HEK293 (cell line): ENCODE data around the gene LAT.

Experiments used
- CTCF ChIA-PET: fragments of 350-600 bp; formaldehyde crosslinking; extraction: SDS; loops from one replicate; lab custom pipeline; 2021; ENCODE audit warnings: antibody characterized with exemption; lab: Yijun Ruan, JAX
- POLR2A ChIA-PET: fragments of 300-600 bp; formaldehyde crosslinking; extraction: SDS; loops from one replicate; lab custom pipeline; 2020; ENCODE audit warnings: antibody characterized with exemption, inconsistent platforms; lab: Yijun Ruan, JAX
- H3K27ac ChIP-seq: fragments of 200-500 bp; sonication (Bioruptor generic); 2 replicates; pipeline ENCODE4 v1.5.1; 2014; ENCODE audit warnings: low read depth, low read length, control low read depth, inconsistent platforms; ENCODE audit errors: extremely low read depth
- H3K36me3 ChIP-seq, 2 experiments: fragments of 200-500 bp in 1 of 2; sonication (Bioruptor generic) in 1 of 2; 1 replicate in 1 of 2; 2 replicates in 1 of 2; pipeline ENCODE4 v1.5.1; 2014 to 2017; ENCODE audit warnings: inconsistent platforms in 2 of 2, low read length in 2 of 2; ENCODE audit not compliant: control insufficient read depth in 2 of 2, insufficient read depth in 1 of 2
- H3K4me1 ChIP-seq: fragments of 200-500 bp; sonication (Bioruptor generic); 2 replicates; pipeline ENCODE4 v1.5.1; 2014; ENCODE audit warnings: mild to moderate bottlenecking, low read length, inconsistent platforms; ENCODE audit not compliant: control insufficient read depth, insufficient read depth
- H3K4me3 ChIP-seq: 2 replicates; pipeline ENCODE4 v1.5.1; 2011; ENCODE audit warnings: low read depth, mild to moderate bottlenecking, control low read depth, low read length, moderate library complexity
- H3K9me3 ChIP-seq: fragments of 200-500 bp; sonication (Bioruptor generic); 2 replicates; pipeline ENCODE4 v1.5.1; 2014; ENCODE audit warnings: low read depth, low read length, inconsistent platforms; ENCODE audit not compliant: control insufficient read depth, insufficient read depth
- CTCF ChIP-seq: fragments of 450-650 bp; formaldehyde crosslinking; IDR thresholded peaks from 2 replicates; pipeline ENCODE4 v1.5.1; 2016; ENCODE audit warnings: missing biosample characterization, missing genetic modification characterization
- GLI4 ChIP-seq: fragments of 450-650 bp; formaldehyde crosslinking; IDR thresholded peaks from 2 replicates; pipeline ENCODE4 v1.5.1; 2016; ENCODE audit warnings: missing biosample characterization, missing genetic modification characterization
- GLIS1 ChIP-seq: fragments of 450-650 bp; formaldehyde crosslinking; IDR thresholded peaks from 2 replicates; pipeline ENCODE4 v1.5.1; 2016; ENCODE audit warnings: missing biosample characterization, missing genetic modification characterization
- GLIS2 ChIP-seq: fragments of 450-650 bp; formaldehyde crosslinking; IDR thresholded peaks from 2 replicates; pipeline ENCODE4 v1.5.1; 2016; ENCODE audit warnings: missing biosample characterization, missing genetic modification characterization
- KLF17 ChIP-seq: fragments of 450-650 bp; formaldehyde crosslinking; IDR thresholded peaks from 2 replicates; pipeline ENCODE4 v1.5.1; 2016; ENCODE audit warnings: missing biosample characterization, missing genetic modification characterization
- KLF7 ChIP-seq: fragments of 450-650 bp; formaldehyde crosslinking; IDR thresholded peaks from 2 replicates; pipeline ENCODE4 v1.5.1; 2016; ENCODE audit warnings: missing biosample characterization, missing genetic modification characterization, borderline replicate concordance
- MZF1 ChIP-seq: fragments of 450-650 bp; formaldehyde crosslinking; IDR thresholded peaks from 2 replicates; pipeline ENCODE4 v1.5.1; 2017; ENCODE audit warnings: missing biosample characterization, missing genetic modification characterization, borderline replicate concordance
- SETDB1 ChIP-seq: IDR thresholded peaks from one replicate; pipeline ENCODE4 v1.6.1; 2017; ENCODE audit warnings: mild to moderate bottlenecking, low read length, moderate library complexity, mixed read lengths; ENCODE audit not compliant: insufficient read length
- ZEB2 ChIP-seq: fragments of 450-650 bp; formaldehyde crosslinking; IDR thresholded peaks from 2 replicates; pipeline ENCODE4 v1.5.1; 2016; ENCODE audit warnings: missing biosample characterization, missing genetic modification characterization
- ZNF112 ChIP-seq: fragments of 450-650 bp; formaldehyde crosslinking; IDR thresholded peaks from 2 replicates; pipeline ENCODE4 v1.5.0; 2017; ENCODE audit warnings: missing biosample characterization, missing genetic modification characterization
- ZNF146 ChIP-seq: fragments of 450-650 bp; formaldehyde crosslinking; IDR thresholded peaks from 2 replicates; pipeline ENCODE4 v1.5.1; 2016; ENCODE audit warnings: missing biosample characterization, missing genetic modification characterization
- ZNF16 ChIP-seq: fragments of 450-650 bp; formaldehyde crosslinking; IDR thresholded peaks from 2 replicates; pipeline ENCODE4 v1.5.1; 2016; ENCODE audit warnings: low read depth, missing biosample characterization, missing genetic modification characterization
- ZNF184 ChIP-seq: fragments of 450-650 bp; IDR thresholded peaks from 2 replicates; pipeline ENCODE4 v1.5.1; 2018; ENCODE audit warnings: missing biosample characterization, mild to moderate bottlenecking, missing genetic modification characterization
- ZNF311 ChIP-seq: fragments of 450-650 bp; formaldehyde crosslinking; IDR thresholded peaks from 2 replicates; pipeline ENCODE4 v1.5.1; 2017; ENCODE audit warnings: missing biosample characterization, missing genetic modification characterization, borderline replicate concordance
- ZNF529 ChIP-seq: fragments of 450-650 bp; formaldehyde crosslinking; IDR thresholded peaks from 2 replicates; pipeline ENCODE4 v1.5.1; 2017; ENCODE audit warnings: missing genetic modification characterization, missing biosample characterization; ENCODE audit not compliant: insufficient replicate concordance
- ZNF544 ChIP-seq: fragments of 450-650 bp; formaldehyde crosslinking; IDR thresholded peaks from 2 replicates; pipeline ENCODE4 v1.5.0; 2017; ENCODE audit warnings: missing biosample characterization, missing genetic modification characterization
- ZNF654 ChIP-seq: fragments of 450-650 bp; formaldehyde crosslinking; IDR thresholded peaks from 2 replicates; pipeline ENCODE4 v1.5.1; 2016; ENCODE audit warnings: low read depth, missing biosample characterization, missing genetic modification characterization
- ZNF660 ChIP-seq: fragments of 450-650 bp; IDR thresholded peaks from 2 replicates; pipeline ENCODE4 v1.5.1; 2018; ENCODE audit warnings: missing biosample characterization, mild to moderate bottlenecking, missing genetic modification characterization
- ZNF76 ChIP-seq: fragments of 450-650 bp; formaldehyde crosslinking; IDR thresholded peaks from 2 replicates; pipeline ENCODE4; 2016; ENCODE audit warnings: low read depth, missing biosample characterization, missing genetic modification characterization, borderline replicate concordance
- ZNF792 ChIP-seq: fragments of 450-650 bp; formaldehyde crosslinking; IDR thresholded peaks from 2 replicates; pipeline ENCODE4 v1.5.1; 2016; ENCODE audit warnings: missing biosample characterization, missing genetic modification characterization
- ZSCAN23 ChIP-seq: fragments of 450-650 bp; formaldehyde crosslinking; IDR thresholded peaks from 2 replicates; pipeline ENCODE4 v1.5.1; 2016; ENCODE audit warnings: missing biosample characterization, missing genetic modification characterization
- ZXDB ChIP-seq: fragments of 450-650 bp; formaldehyde crosslinking; IDR thresholded peaks from 2 replicates; pipeline ENCODE4 v1.5.1; 2016; ENCODE audit warnings: missing biosample characterization, missing genetic modification characterization
- TF ChIP-seq, protein P1 (sequence below): fragments of 450-650 bp; formaldehyde crosslinking; IDR thresholded peaks from 2 replicates; pipeline ENCODE4 v1.5.1; 2016; ENCODE audit warnings: missing biosample characterization, missing genetic modification characterization
- TF ChIP-seq, protein P2 (sequence below): fragments of 450-650 bp; formaldehyde crosslinking; IDR thresholded peaks from 2 replicates; pipeline ENCODE4 v1.5.1; 2017; ENCODE audit warnings: missing biosample characterization, mild to moderate bottlenecking, missing genetic modification characterization, moderate library complexity
- TF ChIP-seq, protein P3 (sequence below): fragments of 450-650 bp; formaldehyde crosslinking; IDR thresholded peaks from 2 replicates; pipeline ENCODE4 v1.5.1; 2016; ENCODE audit warnings: missing biosample characterization, missing genetic modification characterization, low read depth
- TF ChIP-seq, protein P4 (sequence below): fragments of 450-650 bp; formaldehyde crosslinking; IDR thresholded peaks from 2 replicates; pipeline ENCODE4 v1.5.1; 2016; ENCODE audit warnings: missing biosample characterization, missing genetic modification characterization

The LAT gene

GRCh38 chr16:28975158-28975599 lies 9.7 kb upstream of the LAT start (continued):
- TF ChIP-seq, protein P1, sequence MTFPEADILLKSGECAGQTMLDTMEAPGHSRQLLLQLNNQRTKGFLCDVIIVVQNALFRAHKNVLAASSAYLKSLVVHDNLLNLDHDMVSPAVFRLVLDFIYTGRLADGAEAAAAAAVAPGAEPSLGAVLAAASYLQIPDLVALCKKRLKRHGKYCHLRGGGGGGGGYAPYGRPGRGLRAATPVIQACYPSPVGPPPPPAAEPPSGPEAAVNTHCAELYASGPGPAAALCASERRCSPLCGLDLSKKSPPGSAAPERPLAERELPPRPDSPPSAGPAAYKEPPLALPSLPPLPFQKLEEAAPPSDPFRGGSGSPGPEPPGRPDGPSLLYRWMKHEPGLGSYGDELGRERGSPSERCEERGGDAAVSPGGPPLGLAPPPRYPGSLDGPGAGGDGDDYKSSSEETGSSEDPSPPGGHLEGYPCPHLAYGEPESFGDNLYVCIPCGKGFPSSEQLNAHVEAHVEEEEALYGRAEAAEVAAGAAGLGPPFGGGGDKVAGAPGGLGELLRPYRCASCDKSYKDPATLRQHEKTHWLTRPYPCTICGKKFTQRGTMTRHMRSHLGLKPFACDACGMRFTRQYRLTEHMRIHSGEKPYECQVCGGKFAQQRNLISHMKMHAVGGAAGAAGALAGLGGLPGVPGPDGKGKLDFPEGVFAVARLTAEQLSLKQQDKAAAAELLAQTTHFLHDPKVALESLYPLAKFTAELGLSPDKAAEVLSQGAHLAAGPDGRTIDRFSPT (tag by site-specific recombination), result no peak
- TF ChIP-seq, protein P2, sequence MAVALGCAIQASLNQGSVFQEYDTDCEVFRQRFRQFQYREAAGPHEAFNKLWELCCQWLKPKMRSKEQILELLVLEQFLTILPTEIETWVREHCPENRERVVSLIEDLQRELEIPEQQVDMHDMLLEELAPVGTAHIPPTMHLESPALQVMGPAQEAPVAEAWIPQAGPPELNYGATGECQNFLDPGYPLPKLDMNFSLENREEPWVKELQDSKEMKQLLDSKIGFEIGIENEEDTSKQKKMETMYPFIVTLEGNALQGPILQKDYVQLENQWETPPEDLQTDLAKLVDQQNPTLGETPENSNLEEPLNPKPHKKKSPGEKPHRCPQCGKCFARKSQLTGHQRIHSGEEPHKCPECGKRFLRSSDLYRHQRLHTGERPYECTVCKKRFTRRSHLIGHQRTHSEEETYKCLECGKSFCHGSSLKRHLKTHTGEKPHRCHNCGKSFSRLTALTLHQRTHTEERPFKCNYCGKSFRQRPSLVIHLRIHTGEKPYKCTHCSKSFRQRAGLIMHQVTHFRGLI (tag by site-specific recombination), result no peak
- TF ChIP-seq GLIS1 (tag by site-specific recombination) (no peak), ZNF112 (tag by site-specific recombination) (no peak)

GRCh38 chr16:28977703-28978662 lies 6.9 kb upstream of the LAT start:
- ChIA-PET POLR2A (no interaction called here), CTCF (interaction anchor here (0.6 to 2.0 kb wide), 11 partner anchors 9 to 860 kb away, joined by 3 to 9 read pairs (median 3); no protein-coding TSS in a partner anchor)
- Histone ChIP-seq H3K36me3 (peaks cover 0 to 49% of the 10 kb centered on the region in 2 experiments; a peak in 1 of 3 replicates), H3K4me3 (no peak overlapping the region), H3K9me3 (no peaks in the 10 kb centered on the region), H3K4me1 (no peaks in the 10 kb centered on the region), H3K27ac (no peak overlapping the region)
- TF ChIP-seq ZXDB (no peak), ZNF16 (tag by site-specific recombination) (no peak), GLIS2 (tag by site-specific recombination) (no peak), MZF1 (tag by site-specific recombination) (no peak), KLF7 (tag by site-specific recombination) (no peak), GLI4 (no peak), KLF17 (tag by site-specific recombination) (no peak), ZNF529 (tag by site-specific recombination) (no peak), ZSCAN23 (tag by site-specific recombination) (no peak), ZNF146 (tag by site-specific recombination) (no peak), CTCF (tag by site-specific recombination) (peak; percentile 33; the same call in 1 of the 2 replicates), ZNF311 (no peak), ZNF544 (tag by site-specific recombination) (no peak), ZNF660 (tag by site-specific recombination) (no peak), SETDB1 (no peak), ZNF76 (tag by site-specific recombination) (0 out of 2 replicates have a peak, but pooled peaks have one; percentile 21), ZEB2 (tag by site-specific recombination) (peak; percentile 58; the same call in 1 of the 2 replicates), ZNF792 (tag by site-specific recombination) (no peak), ZNF654 (tag by site-specific recombination) (peak; percentile 31; the same call in 1 of the 2 replicates), ZNF184 (no peak)
- TF ChIP-seq, protein P3, sequence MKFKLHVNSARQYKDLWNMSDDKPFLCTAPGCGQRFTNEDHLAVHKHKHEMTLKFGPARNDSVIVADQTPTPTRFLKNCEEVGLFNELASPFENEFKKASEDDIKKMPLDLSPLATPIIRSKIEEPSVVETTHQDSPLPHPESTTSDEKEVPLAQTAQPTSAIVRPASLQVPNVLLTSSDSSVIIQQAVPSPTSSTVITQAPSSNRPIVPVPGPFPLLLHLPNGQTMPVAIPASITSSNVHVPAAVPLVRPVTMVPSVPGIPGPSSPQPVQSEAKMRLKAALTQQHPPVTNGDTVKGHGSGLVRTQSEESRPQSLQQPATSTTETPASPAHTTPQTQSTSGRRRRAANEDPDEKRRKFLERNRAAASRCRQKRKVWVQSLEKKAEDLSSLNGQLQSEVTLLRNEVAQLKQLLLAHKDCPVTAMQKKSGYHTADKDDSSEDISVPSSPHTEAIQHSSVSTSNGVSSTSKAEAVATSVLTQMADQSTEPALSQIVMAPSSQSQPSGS (tag by site-specific recombination), result no peak
- TF ChIP-seq, protein P4, sequence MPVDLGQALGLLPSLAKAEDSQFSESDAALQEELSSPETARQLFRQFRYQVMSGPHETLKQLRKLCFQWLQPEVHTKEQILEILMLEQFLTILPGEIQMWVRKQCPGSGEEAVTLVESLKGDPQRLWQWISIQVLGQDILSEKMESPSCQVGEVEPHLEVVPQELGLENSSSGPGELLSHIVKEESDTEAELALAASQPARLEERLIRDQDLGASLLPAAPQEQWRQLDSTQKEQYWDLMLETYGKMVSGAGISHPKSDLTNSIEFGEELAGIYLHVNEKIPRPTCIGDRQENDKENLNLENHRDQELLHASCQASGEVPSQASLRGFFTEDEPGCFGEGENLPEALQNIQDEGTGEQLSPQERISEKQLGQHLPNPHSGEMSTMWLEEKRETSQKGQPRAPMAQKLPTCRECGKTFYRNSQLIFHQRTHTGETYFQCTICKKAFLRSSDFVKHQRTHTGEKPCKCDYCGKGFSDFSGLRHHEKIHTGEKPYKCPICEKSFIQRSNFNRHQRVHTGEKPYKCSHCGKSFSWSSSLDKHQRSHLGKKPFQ (tag by site-specific recombination), result no peak
